22Rv1 (cell line): ENCODE results near the gene PMM2.

Experiments
- CTCF ChIP-seq: fragments of 450-650 bp; IDR thresholded peaks from 2 replicates; pipeline ENCODE4 v1.5.1; 2017; ENCODE audit warnings: mild to moderate bottlenecking
- ZFX ChIP-seq: fragments of 450-650 bp; IDR thresholded peaks from 2 replicates; pipeline ENCODE4 v1.6.1; 2017; ENCODE audit warnings: antibody characterized with exemption, borderline replicate concordance

- no peak for TF ChIP-seq CTCF
- no peak for TF ChIP-seq ZFX
Observed at GRCh38 chr16:8892101-8892575, 94.5 kb downstream of the PMM2 start.
